OCI-LY1 (cell line): ENCODE measurements around the gene USP2.

Experiments used
- H2AFZ ChIP-seq: fragments of 200-600 bp; sonication (generic), shearing (Covaris generic); 2 replicates; pipeline ENCODE4 v1.6.0; 2014; ENCODE audit warnings: antibody characterized with exemption, mild to moderate bottlenecking, low read length
- H3F3A ChIP-seq: fragments of 200-600 bp; sonication (generic), shearing (Covaris generic); 2 replicates; pipeline ENCODE4 v1.6.0; 2014; ENCODE audit warnings: mild to moderate bottlenecking, antibody characterized with exemption, low read length, moderate library complexity; ENCODE audit not compliant: insufficient read depth
- H3K27ac ChIP-seq: fragments of 200-600 bp; sonication (generic); 2 replicates; pipeline ENCODE4 v1.5.1; 2014; ENCODE audit warnings: low read length, mixed run types, mild to moderate bottlenecking, low read depth; ENCODE audit not compliant: poor library complexity, severe bottlenecking
- H3K27me3 ChIP-seq: fragments of 200-600 bp; sonication (generic); 2 replicates; pipeline ENCODE4 v1.6.0; 2014; ENCODE audit warnings: antibody characterized with exemption, mild to moderate bottlenecking, low read length, moderate library complexity; ENCODE audit not compliant: insufficient read depth
- H3K36me3 ChIP-seq: fragments of 200-600 bp; sonication (generic); 2 replicates; pipeline ENCODE4 v1.6.1; 2014; ENCODE audit warnings: mild to moderate bottlenecking, antibody characterized with exemption, low read length, moderate library complexity, mixed read lengths; ENCODE audit not compliant: insufficient read depth
- H3K4me1 ChIP-seq: fragments of 200-600 bp; sonication (generic); 2 replicates; pipeline ENCODE4 v1.5.1; 2014; ENCODE audit warnings: mild to moderate bottlenecking, low read length, moderate library complexity; ENCODE audit not compliant: insufficient read depth, severe bottlenecking
- H3K4me2 ChIP-seq: fragments of 200-600 bp; sonication (generic), shearing (Covaris generic); 2 replicates; pipeline ENCODE4 v1.6.1; 2014; ENCODE audit warnings: low read length
- H3K4me3 ChIP-seq: fragments of 200-600 bp; sonication (generic); 2 replicates; pipeline ENCODE4 v1.5.1; 2014; ENCODE audit warnings: low read length, low read depth, mild to moderate bottlenecking, mixed read lengths; ENCODE audit not compliant: poor library complexity, severe bottlenecking
- H3K79me2 ChIP-seq: fragments of 200-600 bp; shearing (Covaris generic); 2 replicates; pipeline ENCODE4 v1.6.1; 2016; ENCODE audit warnings: mixed run types, low read length, mixed read lengths; ENCODE audit not compliant: insufficient read depth
- H3K9ac ChIP-seq: fragments of 200-600 bp; sonication (generic), shearing (Covaris generic); 2 replicates; pipeline ENCODE4 v1.6.1; 2014; ENCODE audit warnings: mild to moderate bottlenecking, low read length, mixed read lengths
- H3K9me2 ChIP-seq: fragments of 200-600 bp; sonication (generic), shearing (Covaris generic); 2 replicates; pipeline ENCODE4 v1.6.1; 2014; ENCODE audit warnings: low read depth, mild to moderate bottlenecking, low read length, mixed read lengths
- H3K9me3 ChIP-seq: fragments of 200-600 bp; shearing (Covaris generic); 2 replicates; pipeline ENCODE4 v1.6.1; 2014; ENCODE audit warnings: low read length, mixed read lengths
- H4K20me1 ChIP-seq: fragments of 200-600 bp; sonication (generic), shearing (Covaris generic); 2 replicates; pipeline ENCODE4 v1.6.0; 2016; ENCODE audit warnings: mild to moderate bottlenecking, low read length; ENCODE audit not compliant: insufficient read depth
- CTCF ChIP-seq: fragments of 200-600 bp; sonication (generic), shearing (Covaris generic); IDR thresholded peaks from 2 replicates; pipeline ENCODE4 v1.5.1; 2017; ENCODE audit warnings: mild to moderate bottlenecking, antibody characterized with exemption, low read length, moderate library complexity, mixed read lengths
- EZH2 ChIP-seq: fragments of 200-600 bp; sonication (generic), shearing (Covaris generic); IDR thresholded peaks from 2 replicates; pipeline ENCODE4 v1.8.0; 2017; ENCODE audit warnings: borderline replicate concordance, mixed run types, mild to moderate bottlenecking, antibody characterized with exemption, low read length, moderate library complexity, mixed read lengths

USP2 gene

GRCh38 chr11:119306373-119306890 is 75.1 kb downstream of the USP2 start:
- no peak for TF ChIP-seq CTCF
- no peak for TF ChIP-seq EZH2
- no peaks in the 10 kb centered on the region for H3K27me3 ChIP-seq
- H3F3A ChIP-seq: no peaks in the 10 kb centered on the region
- no peak overlapping the region for H2AFZ ChIP-seq
- H3K79me2 ChIP-seq: no peaks in the 10 kb centered on the region
- no peaks in the 10 kb centered on the region for H3K4me1 ChIP-seq
- no peaks in the 10 kb centered on the region for H3K9me2 ChIP-seq
- no peak overlapping the region for H3K9ac ChIP-seq
- H3K27ac ChIP-seq: no peak overlapping the region
- H3K4me3 ChIP-seq: no peak overlapping the region
- peaks cover 29% of the 10 kb centered on the region for H3K36me3 ChIP-seq
- no peaks in the 10 kb centered on the region for H4K20me1 ChIP-seq
- H3K9me3 ChIP-seq: no peaks in the 10 kb centered on the region
- H3K4me2 ChIP-seq: no peak overlapping the region

DNA sequence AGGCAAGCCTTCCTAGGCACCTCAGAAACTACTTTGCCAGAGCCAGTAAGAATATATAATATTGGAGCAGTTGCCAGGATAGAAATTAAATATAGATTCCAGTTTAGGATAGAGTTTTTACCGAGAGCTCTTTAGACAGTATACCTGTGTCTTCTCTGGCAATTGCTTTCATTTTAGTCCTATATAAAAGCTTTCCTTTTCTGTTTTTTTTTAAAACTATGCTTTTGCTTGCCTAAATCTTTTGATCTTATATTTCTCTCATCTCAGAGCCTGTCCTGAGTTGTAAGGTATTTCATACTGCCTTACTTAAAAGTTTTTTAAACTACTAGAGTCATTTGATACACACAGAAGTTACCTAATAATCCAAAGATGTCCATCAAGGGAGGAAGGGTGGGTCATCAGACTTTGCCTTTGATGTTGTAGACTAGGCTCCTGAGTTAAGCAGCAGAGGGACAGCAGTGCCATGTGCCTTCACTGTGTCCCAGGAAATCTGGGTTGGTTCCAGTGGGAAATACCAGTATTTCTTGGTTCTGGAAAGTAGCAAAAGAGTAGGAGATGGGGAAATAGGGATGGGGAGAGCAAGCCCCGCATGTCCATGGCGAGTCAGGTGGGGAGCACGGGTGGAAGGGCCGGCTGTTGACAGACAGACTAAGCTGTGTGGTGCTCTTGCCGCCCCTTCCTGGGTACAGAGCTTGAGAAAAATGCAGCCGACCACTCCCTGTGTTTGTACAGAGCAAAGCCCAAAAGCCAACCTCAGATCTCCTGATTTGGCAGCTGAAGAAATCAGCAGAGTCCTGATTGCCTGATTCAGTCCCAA is 75.7 kb downstream of the USP2 start:
- H3K79me2 ChIP-seq: no peaks in the 10 kb centered on the region
- H3K4me3 ChIP-seq: no peak overlapping the region
- no peaks in the 10 kb centered on the region for H3F3A ChIP-seq
- no peaks in the 10 kb centered on the region for H4K20me1 ChIP-seq
- no peak overlapping the region for H3K27ac ChIP-seq
- no peak overlapping the region for H2AFZ ChIP-seq
- H3K36me3 ChIP-seq: peaks cover 35% of the 10 kb centered on the region
- H3K9me2 ChIP-seq: no peaks in the 10 kb centered on the region
- H3K4me1 ChIP-seq: no peaks in the 10 kb centered on the region
- H3K4me2 ChIP-seq: no peak overlapping the region
- H3K9ac ChIP-seq: no peak overlapping the region
- H3K27me3 ChIP-seq: no peaks in the 10 kb centered on the region
- TF ChIP-seq CTCF: no peak
- no peak for TF ChIP-seq EZH2
- no peaks in the 10 kb centered on the region for H3K9me3 ChIP-seq
